HFF-Myc (cell line): ENCODE data around the gene GOLGA6D.
A peak's percentile ranks its signal among the peaks of the same experiment; 100 is the strongest.
"Not testable (repeated sequence)": the region's sequence is repeated elsewhere in the genome, so short reads cannot be mapped to it uniquely, and the experiment has no call there.

Source experiments
- DNase-seq: peaks from one replicate; pipeline ENCODE4 v3.0.0-alpha.2; 2011; ENCODE audit warnings: low read depth; ENCODE audit errors: extremely low read depth
- H3K4me3 ChIP-seq: replicated peaks from 2 replicates; pipeline ENCODE4 v1.5.1; 2011; ENCODE audit warnings: low read depth, mild to moderate bottlenecking, control low read depth, low read length
- TF ChIP-seq, protein P1 (sequence below): IDR thresholded peaks from 2 replicates; pipeline ENCODE4 v1.5.1; 2012; ENCODE audit warnings: mild to moderate bottlenecking, low read depth, low read length, control low read depth; ENCODE audit errors: missing control alignments

The GOLGA6D gene

DNA sequence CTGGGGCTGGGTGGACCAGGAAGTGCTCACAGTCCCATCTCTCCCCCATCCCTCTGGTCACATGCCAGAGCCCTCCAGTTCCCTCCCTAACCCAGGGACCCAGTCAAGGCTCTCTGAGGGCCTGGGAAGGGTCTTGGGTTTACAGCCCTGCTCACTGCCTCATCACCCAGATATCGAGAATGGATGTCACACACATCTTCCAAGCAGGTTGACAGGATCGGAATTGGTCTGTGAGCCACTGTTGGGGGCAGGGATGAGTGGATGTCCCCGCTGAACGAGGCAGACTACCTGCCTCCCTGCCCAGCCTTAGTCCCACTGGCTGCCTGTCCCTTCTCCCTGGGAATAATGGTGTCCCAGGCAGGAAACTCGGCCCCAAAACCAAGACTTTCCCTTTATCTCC, 44.5 kb upstream of the GOLGA6D start:
- DNase-seq = no peak
- TF ChIP-seq, protein P1, sequence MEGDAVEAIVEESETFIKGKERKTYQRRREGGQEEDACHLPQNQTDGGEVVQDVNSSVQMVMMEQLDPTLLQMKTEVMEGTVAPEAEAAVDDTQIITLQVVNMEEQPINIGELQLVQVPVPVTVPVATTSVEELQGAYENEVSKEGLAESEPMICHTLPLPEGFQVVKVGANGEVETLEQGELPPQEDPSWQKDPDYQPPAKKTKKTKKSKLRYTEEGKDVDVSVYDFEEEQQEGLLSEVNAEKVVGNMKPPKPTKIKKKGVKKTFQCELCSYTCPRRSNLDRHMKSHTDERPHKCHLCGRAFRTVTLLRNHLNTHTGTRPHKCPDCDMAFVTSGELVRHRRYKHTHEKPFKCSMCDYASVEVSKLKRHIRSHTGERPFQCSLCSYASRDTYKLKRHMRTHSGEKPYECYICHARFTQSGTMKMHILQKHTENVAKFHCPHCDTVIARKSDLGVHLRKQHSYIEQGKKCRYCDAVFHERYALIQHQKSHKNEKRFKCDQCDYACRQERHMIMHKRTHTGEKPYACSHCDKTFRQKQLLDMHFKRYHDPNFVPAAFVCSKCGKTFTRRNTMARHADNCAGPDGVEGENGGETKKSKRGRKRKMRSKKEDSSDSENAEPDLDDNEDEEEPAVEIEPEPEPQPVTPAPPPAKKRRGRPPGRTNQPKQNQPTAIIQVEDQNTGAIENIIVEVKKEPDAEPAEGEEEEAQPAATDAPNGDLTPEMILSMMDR = no peak
- H3K4me3 ChIP-seq = no peak overlapping the region

DNA sequence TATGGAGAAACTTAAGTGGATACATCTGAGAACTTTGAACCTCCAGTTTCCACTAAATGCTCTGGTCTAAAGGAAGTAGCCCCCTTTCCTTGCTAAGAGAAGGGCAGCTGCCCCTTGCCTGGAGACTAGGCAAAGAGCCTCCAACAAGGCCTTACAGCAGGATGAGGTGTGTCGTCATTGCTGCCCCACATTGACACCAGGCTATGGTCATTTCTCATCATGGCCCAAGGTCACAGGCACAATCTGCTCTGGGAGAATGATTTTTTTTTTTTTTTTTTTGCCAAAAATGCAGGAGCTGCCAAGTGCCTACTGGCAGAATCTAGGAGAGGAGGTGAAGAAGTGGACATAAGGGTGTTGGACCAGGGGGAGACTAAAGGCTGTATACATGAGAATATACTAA, 36.9 kb upstream of the GOLGA6D start:
- H3K4me3 ChIP-seq, DNase-seq: not testable (repeated sequence)

DNA sequence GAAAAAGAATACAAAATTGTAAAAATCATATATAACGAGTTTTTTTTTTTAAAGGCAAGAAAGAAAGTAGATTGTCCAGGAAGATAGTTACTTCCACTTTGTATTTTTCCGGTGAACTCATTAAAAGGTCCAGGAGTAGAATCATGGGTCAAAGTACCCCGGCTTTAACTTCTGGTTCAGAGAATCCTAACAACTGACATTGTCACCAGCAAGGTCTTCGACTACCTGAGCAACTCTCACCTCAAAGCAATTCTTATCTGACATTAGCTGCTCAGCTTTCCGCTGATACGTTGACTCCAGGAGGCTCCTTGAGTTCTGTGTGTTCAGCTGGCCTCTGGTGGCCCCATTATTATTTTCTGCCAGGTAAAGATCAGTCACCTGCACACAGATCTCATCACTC, 33.6 kb upstream of the GOLGA6D start:
- not testable (repeated sequence) for H3K4me3 ChIP-seq, DNase-seq

DNA sequence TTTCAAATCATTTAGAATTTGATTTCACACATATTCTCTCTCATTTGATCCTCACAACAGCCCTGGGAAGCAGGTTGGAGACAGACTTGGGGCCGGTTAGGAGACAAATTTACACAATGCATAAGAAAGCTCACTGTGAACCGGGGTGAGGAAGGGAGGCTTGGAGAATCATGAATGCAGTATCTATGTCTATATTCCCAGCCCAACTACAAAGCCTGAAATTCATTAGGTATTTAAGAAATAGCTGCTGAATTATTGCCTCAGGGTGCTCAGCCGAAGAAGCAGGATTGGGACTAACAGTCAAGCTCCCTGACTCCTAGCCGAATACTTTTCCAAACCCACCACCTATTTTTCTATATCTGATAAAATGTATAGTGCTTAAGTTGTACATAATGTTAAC, 32.9 kb upstream of the GOLGA6D start:
- no peak overlapping the region for H3K4me3 ChIP-seq
- no peak for DNase-seq
- TF ChIP-seq, protein P1 = no peak

DNA sequence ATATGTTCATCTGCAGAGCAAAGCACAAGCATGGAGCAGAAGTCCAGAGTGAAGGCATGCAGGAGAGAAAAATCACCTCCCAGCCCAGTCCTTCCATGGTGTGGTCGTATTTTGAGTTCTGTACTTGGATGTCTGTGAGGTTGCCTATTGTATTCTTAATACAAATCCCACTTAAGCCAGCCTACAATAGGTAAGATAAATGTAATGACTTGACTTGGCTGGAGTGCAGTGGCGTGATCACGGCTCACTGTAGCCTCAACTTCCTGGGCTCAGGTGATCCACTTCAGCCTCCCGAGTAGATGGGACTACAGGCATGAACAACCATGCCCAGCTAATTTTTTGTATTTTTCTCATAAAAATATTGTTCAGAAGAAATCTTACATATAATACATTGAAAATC, 31.3 kb upstream of the GOLGA6D start:
- not testable (repeated sequence) for H3K4me3 ChIP-seq, DNase-seq

DNA sequence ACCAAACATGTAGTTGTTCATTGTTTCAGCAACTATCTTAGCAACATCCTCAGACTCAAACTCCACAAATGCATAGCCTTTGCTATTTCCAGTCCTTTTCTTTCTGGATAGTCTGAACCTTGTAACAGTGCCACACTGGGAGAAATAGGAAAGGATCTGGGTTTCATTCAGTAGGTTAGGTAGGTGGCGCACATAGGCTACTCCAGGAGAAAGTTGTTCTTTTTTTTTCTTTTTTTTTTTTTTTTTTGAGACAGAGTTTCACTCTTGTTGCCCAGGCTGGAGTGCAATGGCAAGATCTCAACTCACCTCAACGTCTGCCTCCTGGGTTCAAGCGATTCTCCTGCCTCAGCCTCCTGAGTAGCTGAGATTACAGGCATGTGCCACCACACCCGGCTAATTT, 30.4 kb upstream of the GOLGA6D start:
- DNase-seq, H3K4me3 ChIP-seq: not testable (repeated sequence)

DNA sequence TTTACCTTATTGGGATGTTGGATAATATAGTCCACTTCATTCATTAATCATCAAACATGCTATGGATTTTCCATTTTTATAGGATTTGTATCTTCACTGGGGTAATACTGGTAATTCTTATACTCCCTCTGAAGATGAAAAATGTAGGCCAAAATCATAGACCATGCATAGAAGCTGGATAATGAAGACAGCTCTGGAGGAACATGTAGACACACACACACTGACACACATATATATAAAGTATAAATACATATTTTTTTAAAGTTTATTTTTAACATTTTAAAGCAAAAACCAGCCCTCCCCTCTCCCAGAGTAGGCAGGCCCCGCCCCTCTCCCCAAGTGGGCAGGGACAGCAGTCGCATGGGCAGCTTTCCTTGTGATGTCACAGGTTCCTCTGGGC, 24.6 kb upstream of the GOLGA6D start, which contains the start of gene GOLGA6C:
TSS of gene GOLGA6C (plus strand) at position 301 of the 400 bp plus-strand sequence. CDS start 265 bp downstream, outside the sequence.
- not testable (repeated sequence) for H3K4me3 ChIP-seq, DNase-seq

DNA sequence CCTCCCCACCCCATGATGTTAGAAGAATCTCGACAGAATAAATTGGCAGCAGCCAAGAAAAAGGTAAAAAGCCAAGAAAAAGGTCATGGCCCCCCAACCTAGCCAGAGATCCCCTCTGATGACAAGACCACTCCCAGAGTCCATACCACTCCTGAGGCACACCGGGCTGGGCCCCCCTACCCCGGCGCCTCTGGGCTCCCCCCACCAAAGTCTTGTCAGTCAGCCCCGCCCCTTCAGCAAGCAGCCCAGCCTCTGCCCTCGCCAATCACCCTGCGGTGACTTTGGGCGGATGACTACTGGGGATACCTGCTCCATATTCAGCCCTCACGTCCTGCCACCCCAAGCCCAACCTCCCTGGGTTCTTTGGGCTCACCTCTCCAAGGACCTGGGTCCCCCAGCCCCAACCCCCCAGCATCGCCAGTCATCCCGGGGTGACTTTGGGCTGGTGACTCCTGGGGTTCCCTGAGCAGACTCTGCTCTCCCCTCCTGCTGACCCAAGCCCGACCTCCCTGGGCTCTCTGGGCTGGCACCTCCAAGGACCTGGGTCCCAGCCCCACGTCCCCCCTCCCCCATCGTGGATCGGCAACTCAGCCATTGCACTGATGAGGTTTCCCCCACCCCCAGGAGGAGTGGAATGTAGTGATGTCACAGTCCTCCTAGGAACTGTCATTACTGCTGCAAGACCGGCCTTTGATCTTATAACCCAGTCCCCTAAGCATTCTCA, 23.9 kb upstream of the GOLGA6D start:
- not testable (repeated sequence) for DNase-seq, H3K4me3 ChIP-seq

DNA sequence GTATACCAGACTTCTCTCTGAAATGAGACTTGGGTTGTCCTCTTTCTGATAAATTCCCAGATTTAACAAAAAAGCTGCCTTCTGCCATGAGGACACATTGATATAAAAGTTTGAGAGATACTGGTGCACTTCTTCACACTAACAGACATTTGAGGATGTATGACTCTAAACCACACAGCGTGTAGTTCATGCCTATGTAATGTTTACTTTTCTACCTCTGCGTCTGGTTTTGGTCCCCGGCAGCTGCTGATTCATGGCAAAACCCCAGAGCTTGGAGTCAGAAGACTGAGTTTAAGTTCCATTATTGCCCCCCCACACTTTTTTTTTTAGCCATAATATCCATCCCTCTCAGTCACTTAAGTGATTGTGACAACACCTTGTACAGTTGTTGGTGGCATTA, 22.8 kb upstream of the GOLGA6D start:
- not testable (repeated sequence) for DNase-seq, H3K4me3 ChIP-seq

DNA sequence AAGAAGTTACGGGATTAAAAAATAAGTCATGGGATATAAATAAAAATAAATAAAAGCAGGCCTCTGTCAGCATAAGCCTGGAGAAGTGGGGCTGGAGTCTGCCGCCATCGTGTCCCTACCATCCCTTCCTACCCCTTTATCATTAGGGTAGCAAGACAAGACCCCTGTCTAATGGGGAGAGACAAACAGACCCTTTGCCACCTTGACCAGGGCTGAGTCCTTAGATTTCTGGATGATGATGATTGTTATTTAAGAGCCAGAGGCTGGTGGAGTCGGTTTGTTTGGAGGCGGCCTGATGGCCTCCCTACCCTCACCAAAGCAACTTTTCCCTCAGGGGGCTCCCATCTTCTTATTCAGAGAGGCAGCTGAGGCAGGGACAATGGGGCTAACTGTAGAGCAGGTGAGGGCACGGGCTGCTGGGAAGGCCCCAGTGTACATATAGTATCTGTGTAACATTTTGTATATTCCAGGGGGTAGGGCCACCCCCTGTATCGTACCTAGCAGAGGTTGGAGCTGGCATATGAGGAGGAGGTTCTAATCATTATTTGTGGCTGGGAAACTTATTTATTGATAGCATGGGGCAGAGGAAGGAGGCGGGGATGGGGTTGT, 8.8 kb upstream of the GOLGA6D start:
- not testable (repeated sequence) for H3K4me3 ChIP-seq, DNase-seq

DNA sequence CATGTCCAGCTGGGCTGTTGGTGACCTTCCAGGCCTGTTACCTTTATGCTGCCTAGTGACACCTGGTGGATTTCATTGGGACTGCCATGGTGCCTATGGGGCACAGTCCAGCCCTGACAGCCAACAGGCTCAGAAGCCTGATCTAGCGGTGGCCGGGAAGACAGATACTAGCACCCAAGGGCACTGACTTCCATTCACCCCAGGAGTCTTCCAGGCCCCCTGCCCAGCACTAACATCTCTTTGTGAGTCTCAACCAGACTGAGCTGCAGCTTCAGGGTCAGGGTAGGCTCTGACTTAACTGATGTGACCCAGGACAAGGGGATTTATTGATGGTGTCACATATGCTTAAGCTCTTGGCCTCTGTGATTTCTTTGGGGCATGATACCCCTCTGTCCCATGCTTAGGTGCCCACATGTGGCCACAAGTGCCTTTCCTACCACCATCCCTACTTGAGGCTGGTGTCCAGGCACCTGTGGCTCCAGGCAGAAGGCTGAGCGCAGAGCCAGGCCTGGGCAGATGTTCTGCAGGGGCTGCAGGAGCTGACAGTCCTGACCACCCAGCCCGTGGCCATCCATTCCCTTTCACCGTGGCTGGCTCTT, 8.0 kb upstream of the GOLGA6D start:
- H3K4me3 ChIP-seq, DNase-seq: not testable (repeated sequence)
- TF ChIP-seq, protein P1 = peak; percentile 57

DNA sequence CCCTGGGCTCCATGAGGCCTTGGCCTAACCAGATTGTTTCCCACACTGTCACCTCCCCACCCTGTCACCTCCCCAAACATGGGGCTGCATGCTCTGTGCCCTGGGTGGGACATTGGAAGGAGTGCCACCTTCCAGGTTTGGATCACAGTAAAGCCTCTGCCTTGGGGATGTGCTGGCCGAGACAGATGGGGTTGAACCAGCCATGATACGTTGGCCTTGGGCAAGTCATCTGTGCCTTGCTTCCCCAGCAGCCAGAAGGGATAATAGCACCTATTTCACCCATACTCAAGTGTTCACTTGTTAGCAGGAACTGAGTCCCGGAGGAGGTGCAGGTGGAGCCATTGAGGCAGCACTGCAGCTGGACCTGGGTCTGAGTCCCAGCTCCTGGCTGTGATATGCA, 7.0 kb upstream of the GOLGA6D start:
- DNase-seq, H3K4me3 ChIP-seq: not testable (repeated sequence)

DNA sequence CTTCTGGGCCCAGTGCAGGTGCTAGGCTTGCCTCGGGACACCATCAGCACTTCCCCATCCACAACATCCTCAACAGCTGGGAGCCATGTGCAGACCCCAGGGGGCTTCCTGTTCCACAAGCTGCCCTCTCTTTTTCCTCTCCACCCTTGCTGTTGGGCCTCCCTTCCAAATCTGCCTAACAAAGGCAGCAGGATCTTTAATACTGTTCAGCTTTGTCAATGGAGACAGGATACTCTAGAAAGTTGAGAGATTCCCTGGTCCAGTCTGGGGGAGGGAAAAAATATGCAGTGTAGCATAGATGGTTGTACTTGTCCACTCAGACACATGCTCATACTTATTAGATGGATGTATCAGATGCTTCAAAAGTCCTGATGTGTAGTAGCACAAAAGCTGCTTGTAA, 4.1 kb upstream of the GOLGA6D start:
- not testable (repeated sequence) for DNase-seq, H3K4me3 ChIP-seq

DNA sequence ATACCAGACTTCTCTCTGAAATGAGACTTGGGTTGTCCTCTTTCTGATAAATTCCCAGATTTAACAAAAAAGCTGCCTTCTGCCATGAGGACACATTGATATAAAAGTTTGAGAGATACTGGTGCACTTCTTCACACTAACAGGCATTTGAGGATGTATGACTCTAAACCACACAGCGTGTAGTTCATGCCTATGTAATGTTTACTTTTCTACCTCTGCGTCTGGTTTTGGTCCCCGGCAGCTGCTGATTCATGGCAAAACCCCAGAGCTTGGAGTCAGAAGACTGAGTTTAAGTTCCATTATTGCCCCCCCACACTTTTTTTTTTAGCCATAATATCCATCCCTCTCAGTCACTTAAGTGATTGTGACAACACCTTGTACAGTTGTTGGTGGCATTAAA, 1.5 kb downstream of the GOLGA6D start:
- not testable (repeated sequence) for H3K4me3 ChIP-seq, DNase-seq

DNA sequence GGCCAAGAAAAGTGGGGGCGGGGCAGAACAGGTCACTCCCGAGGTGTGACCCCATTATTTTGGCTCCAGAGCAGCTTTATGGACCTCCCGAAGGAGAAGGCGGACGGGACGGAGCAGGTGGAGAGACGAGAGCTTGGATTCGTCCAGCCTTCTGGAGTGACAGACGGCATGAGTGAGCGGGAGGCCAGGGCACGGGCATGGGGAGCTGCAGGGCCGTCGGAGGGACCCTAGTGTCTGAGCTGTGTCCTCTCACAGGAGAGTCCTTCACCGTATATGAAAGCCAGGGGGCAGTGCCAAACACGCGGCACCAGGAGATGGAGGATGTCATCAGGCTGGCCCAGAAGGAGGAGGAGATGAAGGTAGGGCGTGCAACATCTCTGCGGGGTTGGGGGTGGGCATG, 11.0 kb downstream of the GOLGA6D start:
- H3K4me3 ChIP-seq, DNase-seq: not testable (repeated sequence)
